Measurements from ENCODE around the gene NRAP.

Gene NRAP

DNA sequence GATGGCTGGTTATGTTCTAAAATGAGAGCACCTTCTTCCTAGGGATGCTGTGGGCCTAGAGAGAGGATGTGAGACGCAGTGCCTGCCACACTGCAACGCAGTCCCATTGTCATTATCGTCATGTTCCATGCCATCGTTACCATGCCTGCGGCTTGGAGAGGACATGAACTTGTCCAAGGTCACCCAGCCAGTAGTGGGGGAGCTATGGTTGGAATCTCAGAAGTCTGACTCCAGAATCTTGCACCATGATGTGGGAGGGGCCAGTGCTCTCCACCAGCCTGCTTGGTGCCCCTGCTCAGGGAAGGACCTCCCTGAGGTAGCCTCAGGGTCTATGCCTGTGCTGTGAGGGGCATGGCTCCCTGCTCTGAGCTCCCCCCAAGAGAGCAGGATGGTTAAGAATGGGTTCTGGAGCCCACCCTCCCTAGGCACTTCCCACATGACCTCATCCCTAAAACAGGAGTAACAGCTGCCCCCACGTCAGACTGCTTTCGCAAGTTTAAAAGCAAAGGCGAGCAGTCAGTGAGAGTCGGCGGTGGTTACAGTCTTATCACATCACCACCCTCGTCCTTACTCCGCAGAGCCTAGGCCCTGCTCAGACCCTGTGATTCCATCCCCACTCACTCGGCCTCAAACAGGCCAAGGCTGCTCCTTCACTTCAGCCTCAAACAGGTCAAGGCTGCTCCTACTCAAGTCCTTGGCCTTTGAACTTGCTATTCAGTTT lies 60.6 kb downstream of the NRAP start:
- DNase-seq: no peak

- DNase-seq: no peak
Measured at GRCh38 chr10:113600569-113600968, 63.3 kb downstream of the NRAP start.

- no peak for DNase-seq
Measured at GRCh38 chr10:113594652-113595051, 69.2 kb downstream of the NRAP start.

DNA sequence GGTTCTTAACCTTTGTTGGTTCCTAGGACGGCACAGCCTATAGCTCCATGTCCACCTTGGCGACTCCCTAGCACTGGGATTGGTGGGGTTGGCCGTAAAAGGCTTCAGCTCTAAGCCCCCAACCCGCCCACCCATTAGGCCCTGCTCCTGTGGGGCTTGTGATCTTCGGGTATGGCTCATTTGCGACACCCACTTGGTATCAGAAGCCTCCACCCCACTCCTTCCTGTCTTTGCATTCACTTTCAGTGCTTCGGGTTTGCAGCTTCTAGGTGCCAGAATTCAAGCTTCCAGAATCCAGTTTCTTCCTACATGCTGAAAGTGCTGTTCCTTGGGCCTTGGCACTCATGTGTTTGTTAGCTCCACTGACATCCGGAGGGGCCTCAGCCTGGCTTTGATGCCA lies 71.5 kb downstream of the NRAP start:
- no peak for DNase-seq

GRCh38 chr10:113590581-113590980 lies 73.3 kb downstream of the NRAP start:
- no peak for DNase-seq

DNA sequence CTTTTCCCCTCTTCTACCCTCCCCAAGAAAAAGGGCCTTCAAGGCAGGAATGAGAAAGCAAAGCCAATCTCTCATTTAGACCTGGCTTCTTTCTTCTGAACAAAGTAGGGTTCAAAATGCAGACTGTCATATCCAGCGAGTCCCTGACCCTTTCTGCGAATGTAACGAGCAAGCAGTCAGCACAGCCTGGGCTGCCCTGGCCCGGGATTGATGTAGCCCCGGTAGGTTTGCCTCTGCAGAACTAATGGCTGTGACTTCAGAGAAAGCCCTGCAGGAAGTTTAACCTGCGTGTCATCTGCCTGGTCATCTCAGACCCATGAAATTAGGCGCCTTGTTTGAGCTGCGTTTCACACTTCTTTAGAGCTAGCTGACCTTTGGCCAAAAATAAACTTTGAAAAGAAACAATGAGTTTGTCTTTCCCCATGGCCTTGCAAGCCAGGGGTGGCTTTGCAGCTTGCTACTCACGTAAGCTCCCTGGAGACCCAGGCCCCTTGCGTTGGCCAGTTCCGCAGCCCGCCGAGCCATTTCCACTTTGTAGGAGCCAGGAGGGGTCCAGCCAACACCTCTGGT lies 74.6 kb downstream of the NRAP start:
- DNase-seq: no peak

DNA sequence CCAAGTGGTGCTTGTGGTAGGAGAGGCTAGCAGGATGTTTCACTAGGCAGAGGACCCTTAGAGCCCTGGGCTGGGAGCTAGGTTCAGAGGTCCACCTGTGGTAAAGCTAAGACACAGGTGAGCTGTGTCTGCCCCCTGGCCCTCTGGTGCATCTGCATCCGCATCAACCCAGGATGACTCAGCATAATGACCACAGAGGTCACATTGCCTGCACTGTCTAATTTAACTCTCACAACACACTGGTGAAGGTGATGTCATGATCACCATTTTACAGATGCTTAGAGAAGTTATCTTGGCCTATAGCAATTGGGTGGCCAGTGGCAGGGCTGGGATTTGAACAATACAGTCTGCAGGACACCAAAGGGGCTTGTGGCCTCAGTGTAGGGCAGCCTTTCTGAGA lies 77.9 kb downstream of the NRAP start:
- DNase-seq: no peak

DNA sequence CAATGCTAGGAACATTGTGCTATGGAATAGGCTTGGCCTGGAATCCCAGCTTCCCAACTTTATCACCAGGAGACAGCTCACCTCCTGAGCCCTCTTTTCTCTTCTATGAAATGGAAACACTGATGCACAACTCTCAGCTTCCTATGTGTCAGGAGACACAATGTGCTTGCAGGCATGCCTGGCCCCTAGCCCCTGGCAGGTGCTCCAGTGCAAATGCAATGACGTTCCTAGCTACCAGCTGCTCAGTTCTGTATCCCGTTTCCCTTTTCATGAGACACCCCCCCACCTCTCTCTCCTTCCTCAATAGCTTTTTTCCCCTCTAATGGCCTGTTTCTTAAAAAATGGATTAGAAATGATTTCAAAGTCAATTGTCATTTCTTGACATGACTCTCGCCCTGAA lies 80.3 kb downstream of the NRAP start:
- no peak for DNase-seq

DNA sequence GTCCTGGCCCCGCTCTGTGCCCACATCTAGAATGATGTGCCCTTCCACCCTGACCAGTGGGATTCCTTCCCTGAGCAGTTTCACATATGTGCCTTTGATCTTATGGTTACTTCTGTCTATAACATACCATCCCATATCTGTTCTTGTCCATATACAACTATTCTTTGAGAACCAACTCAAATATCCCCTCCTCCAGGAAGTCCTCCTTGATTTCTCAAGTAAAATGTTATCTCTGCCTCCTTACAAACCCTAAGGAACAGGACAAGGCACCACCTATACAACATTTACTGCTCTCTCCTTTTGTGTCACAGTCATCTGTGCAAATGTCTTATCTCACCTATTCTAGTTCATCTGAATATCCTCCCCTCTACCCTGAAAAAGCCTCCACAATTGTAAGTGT lies 82.7 kb downstream of the NRAP start:
- no peak for DNase-seq

GRCh38 chr10:113578773-113579172 lies 85.1 kb downstream of the NRAP start:
- DNase-seq: no peak

DNA sequence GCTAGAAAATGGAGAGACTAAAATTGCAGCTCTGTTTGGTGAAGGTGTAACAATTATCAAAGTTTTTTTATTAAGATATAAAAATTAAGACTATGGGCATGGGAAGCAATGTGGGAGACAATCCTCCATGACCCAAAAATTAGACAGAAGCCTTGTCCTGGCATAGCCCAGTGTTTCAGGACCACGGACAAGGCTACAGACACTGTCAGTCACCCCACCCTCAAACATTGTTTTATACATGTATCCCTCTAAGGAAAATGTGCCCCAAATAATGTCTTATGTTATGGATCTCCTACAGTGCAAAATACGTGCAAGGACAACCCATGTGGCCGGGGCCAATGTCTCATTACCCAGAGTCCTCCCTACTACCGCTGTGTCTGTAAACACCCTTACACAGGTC lies 87.0 kb downstream of the NRAP start:
- peak; percentile 2 for DNase-seq

DNA sequence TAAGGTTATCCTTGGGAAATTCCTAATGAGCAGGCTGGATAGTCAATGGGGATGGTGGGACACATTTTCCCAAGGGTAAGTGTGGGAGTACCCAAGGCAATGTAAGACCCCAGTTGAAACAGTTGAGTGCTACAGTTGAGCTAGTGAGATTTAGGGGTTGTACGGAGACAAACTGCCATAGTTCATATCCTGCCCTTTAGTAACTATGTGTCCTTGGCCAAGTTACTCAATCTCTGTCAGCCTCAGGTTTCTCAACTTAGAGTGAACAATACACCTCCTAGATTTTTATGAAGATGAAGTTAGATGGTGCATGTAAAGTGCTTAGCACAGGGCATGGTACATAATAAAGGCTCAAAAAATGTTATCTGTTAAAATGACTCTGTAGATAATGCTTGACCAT lies 90.5 kb downstream of the NRAP start:
- no peak for DNase-seq

DNA sequence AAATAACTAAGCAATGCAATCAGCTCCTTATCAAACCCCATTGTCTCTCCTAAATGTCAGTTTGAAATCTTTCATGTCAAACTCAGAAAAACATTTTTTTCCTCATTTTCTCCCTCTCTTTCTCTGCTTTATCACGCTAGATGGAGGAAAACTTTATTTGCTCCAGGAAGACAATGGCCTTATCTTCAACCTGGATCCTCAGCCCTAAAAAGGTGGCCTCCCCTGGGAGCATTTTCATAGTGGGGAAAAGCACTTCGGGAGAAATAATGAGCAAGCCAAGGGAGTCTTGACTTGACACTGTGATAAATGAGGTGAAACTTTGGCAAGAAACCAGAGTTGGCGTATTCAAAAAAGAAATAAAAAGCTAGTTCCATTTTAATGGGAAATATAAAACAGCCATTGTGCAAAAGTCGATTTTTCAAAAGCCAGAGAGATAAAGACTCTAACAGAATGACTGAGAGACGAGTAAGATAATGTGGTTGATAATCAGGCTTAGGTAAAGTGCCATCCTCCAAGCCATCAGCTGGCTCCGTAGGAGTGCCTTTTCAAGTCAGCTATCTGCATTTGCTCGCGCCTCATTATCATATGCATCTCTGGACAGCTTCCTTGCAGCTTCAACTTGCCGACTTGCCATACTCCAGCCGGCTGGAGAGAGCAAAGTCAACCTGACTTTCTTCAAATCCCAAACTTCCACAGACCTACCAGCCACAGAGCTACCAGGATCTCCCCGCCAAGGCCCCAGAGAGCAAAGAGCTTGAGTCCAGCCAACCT lies 91.1 kb downstream of the NRAP start:
- no peak for DNase-seq

DNA sequence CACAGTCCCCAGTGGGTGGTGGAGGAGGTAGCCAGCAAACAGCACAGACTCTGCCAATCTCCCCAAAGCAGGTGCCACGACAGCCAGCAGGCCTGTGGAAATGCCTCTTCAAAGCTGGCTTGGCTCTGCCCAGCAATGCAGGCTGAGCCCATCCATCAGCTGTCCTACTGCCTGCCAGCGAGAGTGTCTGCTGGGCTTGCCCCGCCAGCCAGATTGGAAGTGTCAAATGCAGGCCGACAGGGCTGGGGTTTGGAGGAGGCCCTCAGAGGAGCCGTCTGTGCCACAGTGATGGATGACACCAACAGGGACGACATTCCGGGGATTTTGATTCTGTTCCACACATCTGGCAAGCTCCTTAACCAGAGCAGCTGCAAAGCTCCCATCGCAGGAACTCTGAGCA lies 94.3 kb downstream of the NRAP start:
- DNase-seq: no peak

GRCh38 chr10:113566888-113567287 lies 97.0 kb downstream of the NRAP start:
- DNase-seq: no peak

- DNase-seq: no peak
Measured at GRCh38 chr10:113565364-113565763, 98.5 kb downstream of the NRAP start.

DNA sequence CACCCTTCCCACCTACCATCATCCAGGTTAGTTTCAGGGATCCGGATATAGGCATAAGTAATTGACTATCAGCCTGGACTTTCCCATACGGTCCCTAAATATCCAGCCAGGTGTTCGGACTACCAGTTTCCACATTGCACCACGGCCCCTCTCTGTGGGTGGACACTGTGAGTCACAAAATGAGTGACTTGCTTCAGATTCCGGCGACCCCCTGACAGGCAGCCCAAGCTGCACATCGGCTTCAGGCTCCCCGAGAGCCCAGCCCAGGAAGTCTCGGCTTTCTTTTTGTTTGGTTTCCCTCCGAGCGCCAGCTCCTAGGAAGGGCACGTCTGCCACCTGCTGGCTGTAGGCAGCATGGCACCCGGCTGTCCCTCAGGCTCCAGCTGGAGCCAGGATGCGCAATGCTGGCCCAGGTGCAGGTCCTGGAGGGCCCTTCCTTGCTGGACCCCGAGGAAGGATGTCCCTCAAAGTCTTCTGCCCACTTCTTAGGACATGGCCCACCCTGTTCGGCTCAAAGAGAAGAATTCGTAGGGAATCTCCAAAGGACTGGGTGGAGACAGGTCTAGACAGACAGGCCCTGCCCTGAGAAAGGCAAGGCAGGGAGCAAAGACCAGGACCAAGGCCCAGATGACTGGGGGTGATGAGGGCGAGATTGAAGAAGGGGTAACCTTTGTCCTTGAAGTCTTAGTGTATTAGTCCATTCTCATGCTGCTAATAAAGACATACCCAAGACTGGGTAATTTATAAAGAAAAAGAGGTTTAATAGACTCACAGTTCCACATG lies 100.3 kb downstream of the NRAP start:
- peak; percentile 33 for DNase-seq

- no peak for DNase-seq
Measured at GRCh38 chr10:113562704-113563103, 101.1 kb downstream of the NRAP start.

DNA sequence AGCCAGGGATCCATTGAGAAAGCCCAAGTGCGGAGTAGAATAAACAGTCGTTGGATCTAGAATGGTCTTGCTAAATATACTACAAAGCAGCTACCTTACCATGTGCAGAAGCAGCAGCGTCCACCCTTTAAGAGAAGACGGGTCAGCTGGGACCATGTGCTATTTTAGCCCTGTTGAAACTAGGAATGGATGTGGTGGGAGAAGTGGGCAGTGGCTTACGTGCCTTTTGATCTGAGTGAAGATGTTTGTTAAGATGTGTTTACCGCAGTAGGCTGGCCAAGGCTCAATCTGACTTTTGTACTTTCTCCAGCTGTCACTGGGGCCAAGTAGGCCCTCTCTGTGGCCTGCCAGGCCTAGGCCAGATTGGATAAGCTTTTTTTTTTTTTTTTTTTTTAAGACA lies 101.8 kb downstream of the NRAP start:
- no peak for DNase-seq

DNA sequence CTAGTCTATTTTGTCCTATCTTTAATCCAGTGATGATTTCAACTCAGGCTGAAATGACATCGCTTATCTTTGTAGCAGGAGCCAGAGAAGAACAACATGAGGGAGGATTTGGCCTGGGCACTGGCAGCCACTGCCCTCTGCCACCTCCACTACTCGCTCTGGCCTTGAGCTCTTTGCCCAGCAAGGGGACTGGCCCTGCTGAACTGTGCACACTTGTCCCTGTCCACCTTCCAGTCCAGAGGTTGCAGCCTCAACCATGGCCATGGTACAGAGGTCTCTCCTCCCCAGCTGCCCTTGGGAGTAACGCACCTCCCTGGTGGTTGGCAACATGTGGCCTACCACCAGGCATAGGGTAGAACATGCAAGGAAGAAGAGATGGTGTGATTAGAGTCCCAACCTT lies 102.6 kb downstream of the NRAP start:
- no peak for DNase-seq

- DNase-seq: no peak
Measured at GRCh38 chr10:113560071-113560470, 103.8 kb downstream of the NRAP start.

DNA sequence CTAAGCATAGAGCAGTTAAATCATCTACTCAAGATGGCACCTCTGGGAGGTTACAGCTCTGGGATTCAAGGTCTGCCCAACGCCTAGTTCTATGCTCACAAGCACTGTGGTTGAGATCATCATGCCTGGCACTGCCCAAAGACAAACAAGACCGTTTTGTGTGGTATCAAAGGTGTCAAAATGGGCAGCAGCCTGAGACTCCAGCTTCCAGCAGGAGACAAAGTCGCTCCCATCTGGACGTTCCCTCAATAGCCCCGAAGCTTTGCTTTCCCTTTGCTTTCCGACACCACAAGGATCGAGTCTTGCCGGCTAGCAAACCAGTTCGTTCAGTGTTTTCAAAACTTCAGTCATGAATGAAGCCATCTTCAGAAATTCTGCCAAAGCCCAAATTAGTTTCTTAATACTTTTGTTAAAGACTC lies 105.9 kb downstream of the NRAP start:
- DNase-seq: no peak

- DNase-seq: no peak
Measured at GRCh38 chr10:113557424-113557862, 106.4 kb downstream of the NRAP start.

All from MV-4-11 (cell line).